H1 (cell line): Measurements from ENCODE around the gene ADO. TPM values are rescaled to one million over a fixed set of nuclear protein-coding genes. Genes with fewer than 3 reads are reported as not detected.

Source experiments
- CTCF ChIA-PET: fragments of 300-600 bp; sonication (Branson Sonifier 250); formaldehyde crosslinking; loops from one replicate; lab custom pipeline; 2021; ENCODE audit not compliant: partially characterized antibody; lab: Charles Lee
- POLR2A ChIA-PET: fragments of 300-600 bp; sonication (Branson Sonifier 250); formaldehyde crosslinking; loops from one replicate; lab custom pipeline; 2021; ENCODE audit warnings: inconsistent platforms; ENCODE audit not compliant: partially characterized antibody; lab: Charles Lee
- DNase-seq, 2 experiments: peaks; one replicate each; pipeline versions ENCODE4 v3.0.0 to v3.0.0-alpha.2; 2010 to 2022; ENCODE audit warnings: low spot score in 2 of 2, low read depth in 1 of 2, mixed read lengths in 1 of 2
- FAIRE-seq: peaks from 2 replicates; lab custom pipeline; 2011; peaks lifted over from hg19 to GRCh38; lab: Jason Lieb, UNC
- H2AFZ ChIP-seq: 2 replicates; pipeline ENCODE4 v1.8.1; 2012; ENCODE audit warnings: low read length, inconsistent platforms
- H2AK5ac ChIP-seq: 2 replicates; pipeline ENCODE4 v1.6.1; 2013; ENCODE audit warnings: low read depth, low read length
- H2BK120ac ChIP-seq: replicated peaks from 2 replicates; pipeline ENCODE3; 2013; ENCODE audit warnings: low read depth, low read length, inconsistent platforms
- H2BK12ac ChIP-seq: 2 replicates; pipeline ENCODE4 v1.6.1; 2013; ENCODE audit warnings: low read depth, low read length
- H2BK15ac ChIP-seq: 2 replicates; pipeline ENCODE4 v1.6.1; 2013; ENCODE audit warnings: low read length
- H2BK20ac ChIP-seq: 2 replicates; pipeline ENCODE4 v1.6.1; 2013; ENCODE audit warnings: low read length
- H2BK5ac ChIP-seq: 2 replicates; pipeline ENCODE4 v1.6.1; 2013; ENCODE audit warnings: low read depth, low read length
- H3K14ac ChIP-seq: 2 replicates; pipeline ENCODE4 v1.6.1; 2013; ENCODE audit warnings: inconsistent platforms; ENCODE audit not compliant: insufficient read length
- H3K18ac ChIP-seq: 2 replicates; pipeline ENCODE4 v1.6.1; 2013; ENCODE audit warnings: low read length; ENCODE audit errors: extremely low read depth
- H3K23ac ChIP-seq: 2 replicates; pipeline ENCODE4 v1.6.1; 2013; ENCODE audit warnings: inconsistent platforms; ENCODE audit not compliant: insufficient read length
- H3K23me2 ChIP-seq: 2 replicates; pipeline ENCODE4 v1.6.1; 2013; ENCODE audit warnings: low read depth, low read length
- H3K27ac ChIP-seq: 2 replicates; pipeline ENCODE4 v1.6.1; 2011; ENCODE audit warnings: low read depth, low read length, inconsistent platforms
- H3K27me3 ChIP-seq, 4 experiments: replicated peaks in 1 of 4; 1 replicate in 1 of 4; 2 replicates in 3 of 4; pipeline versions ENCODE4 v1.6.1 to v1.8.1; 2011 to 2013; ENCODE audit warnings: low read length in 3 of 4, mild to moderate bottlenecking in 3 of 4, inconsistent platforms in 2 of 4, mixed read lengths in 2 of 4, moderate library complexity in 1 of 4; ENCODE audit not compliant: control insufficient read depth in 3 of 4, insufficient read depth in 3 of 4; ENCODE audit errors: extremely low read depth in 1 of 4
- H3K36me3 ChIP-seq, 4 experiments: 2 replicates each; pipeline versions ENCODE4 v1.6.1 to v1.8.1; 2011 to 2013; ENCODE audit warnings: mild to moderate bottlenecking in 4 of 4, low read length in 3 of 4, moderate library complexity in 2 of 4, control low read depth in 1 of 4, inconsistent platforms in 1 of 4; ENCODE audit not compliant: insufficient read depth in 4 of 4, control insufficient read depth in 2 of 4
- H3K4ac ChIP-seq: replicated peaks from 2 replicates; pipeline ENCODE3; 2013; ENCODE audit warnings: low read length, low read depth, mixed read lengths, inconsistent platforms; ENCODE audit not compliant: insufficient read length
- H3K4me1 ChIP-seq, 4 experiments: replicated peaks in 1 of 4; 1 replicate in 1 of 4; 2 replicates in 3 of 4; pipeline versions ENCODE4 v1.6.1 to v1.8.1; 2011 to 2013; ENCODE audit warnings: low read length in 3 of 4, inconsistent platforms in 2 of 4, mixed read lengths in 1 of 4; ENCODE audit not compliant: insufficient read depth in 4 of 4, control insufficient read depth in 3 of 4
- H3K4me2 ChIP-seq, 2 experiments: 2 replicates each; pipeline versions ENCODE4 v1.6.1 to v1.8.1; 2011 to 2013; ENCODE audit warnings: low read depth in 2 of 2, low read length in 2 of 2, control low read depth in 1 of 2, inconsistent platforms in 1 of 2, mild to moderate bottlenecking in 1 of 2; ENCODE audit not compliant: insufficient read depth in 1 of 2
- H3K4me3 ChIP-seq, 4 experiments: fragments of 200-600, 300-600 bp in 1 of 4; sonication (generic), shearing (Covaris generic), sonication (Bioruptor Twin) in 1 of 4; 2 replicates each; pipeline versions ENCODE4 v1.5.1 to v1.8.1; 2011 to 2016; ENCODE audit warnings: low read length in 4 of 4, low read depth in 3 of 4, control low read depth in 2 of 4, inconsistent platforms in 2 of 4, mild to moderate bottlenecking in 2 of 4, mixed read lengths in 1 of 4, moderate library complexity in 1 of 4; ENCODE audit not compliant: insufficient read depth in 2 of 4; ENCODE audit errors: extremely low read depth in 1 of 4
- H3K56ac ChIP-seq: replicated peaks from 2 replicates; pipeline ENCODE3; 2013; ENCODE audit warnings: low read depth, mild to moderate bottlenecking, mixed read lengths, low read length, inconsistent platforms; ENCODE audit not compliant: insufficient read length
- H3K79me1 ChIP-seq: 2 replicates; pipeline ENCODE4 v1.6.1; 2013; ENCODE audit warnings: low read depth, low read length, control low read depth
- H3K79me2 ChIP-seq, 2 experiments: 2 replicates each; pipeline versions ENCODE4 v1.6.1 to v1.8.1; 2012 to 2013; ENCODE audit warnings: low read length in 2 of 2, mild to moderate bottlenecking in 2 of 2, inconsistent platforms in 1 of 2; ENCODE audit not compliant: insufficient read depth in 2 of 2, control insufficient read depth in 1 of 2
- H3K9ac ChIP-seq, 4 experiments: replicated peaks in 1 of 4; 1 replicate in 1 of 4; 2 replicates in 3 of 4; pipeline versions ENCODE4 v1.6.1 to v1.8.1; 2011 to 2013; ENCODE audit warnings: low read depth in 3 of 4, low read length in 3 of 4, control low read depth in 2 of 4, mild to moderate bottlenecking in 2 of 4, moderate library complexity in 2 of 4, inconsistent platforms in 1 of 4; ENCODE audit errors: extremely low read depth in 1 of 4
- H3K9me3 ChIP-seq, 2 experiments: 2 replicates each; pipeline versions ENCODE4 v1.6.1 to v1.8.1; 2012 to 2013; ENCODE audit warnings: mild to moderate bottlenecking in 2 of 2, moderate library complexity in 2 of 2, control low read depth in 1 of 2, inconsistent platforms in 1 of 2, low read depth in 1 of 2, low read length in 1 of 2, mixed read lengths in 1 of 2; ENCODE audit not compliant: insufficient read depth in 2 of 2
- H4K20me1 ChIP-seq, 2 experiments: replicated peaks in 1 of 2; 2 replicates each; pipeline versions ENCODE3 to v1.8.1; 2011 to 2013; ENCODE audit warnings: inconsistent platforms in 2 of 2, low read length in 2 of 2, mild to moderate bottlenecking in 1 of 2; ENCODE audit not compliant: insufficient read depth in 2 of 2, control insufficient read depth in 1 of 2
- H4K5ac ChIP-seq: 2 replicates; pipeline ENCODE4 v1.6.1; 2013; ENCODE audit warnings: low read length, low read depth, mixed read lengths, inconsistent platforms; ENCODE audit not compliant: insufficient read length
- H4K8ac ChIP-seq: 2 replicates; pipeline ENCODE4 v1.8.0; 2013; ENCODE audit warnings: mild to moderate bottlenecking, moderate library complexity, low read length, inconsistent platforms; ENCODE audit not compliant: insufficient read depth; ENCODE audit errors: extremely low read depth
- H4K91ac ChIP-seq: replicated peaks from 2 replicates; pipeline ENCODE3; 2013; ENCODE audit warnings: low read length, mixed read lengths, inconsistent platforms; ENCODE audit not compliant: insufficient read length
- EGR1 ChIP-seq: IDR thresholded peaks from 2 replicates; pipeline ENCODE4 v1.6.1; 2011; ENCODE audit warnings: low read depth, low read length, borderline replicate concordance
- GTF2F1 ChIP-seq: IDR thresholded peaks from 2 replicates; pipeline ENCODE4 v1.6.1; 2012; ENCODE audit warnings: low read depth, low read length, improper control_type of control experiment, borderline replicate concordance
- HDAC2 ChIP-seq, 2 experiments: fragments of 300-600 bp in 1 of 2; sonication (generic) in 1 of 2; IDR thresholded peaks; 2 replicates each; pipeline ENCODE4 v1.6.1; 2011 to 2012; ENCODE audit warnings: low read depth in 2 of 2, low read length in 2 of 2, mild to moderate bottlenecking in 2 of 2, moderate library complexity in 2 of 2, borderline replicate concordance in 1 of 2, inconsistent platforms in 1 of 2
- MAFK ChIP-seq: IDR thresholded peaks from 2 replicates; pipeline ENCODE4 v1.6.1; 2012; ENCODE audit warnings: low read depth, mild to moderate bottlenecking, improper control_type of control experiment, low read length
- WGBS, 2 experiments: shearing (Covaris generic) in 1 of 2; methylation state at CpG; one replicate each; pipeline versions ENCODE4 v1.1.6 to v1.1.7; 2013 to 2015; ENCODE audit warnings: low lambda C conversion rate in 2 of 2, mixed read lengths in 2 of 2, inconsistent platforms in 1 of 2, low coverage in 1 of 2, missing lambda C conversion rate in 1 of 2; ENCODE audit not compliant: insufficient replicate concordance in 2 of 2, insufficient coverage in 1 of 2, insufficient read length in 1 of 2; ENCODE audit errors: extremely low coverage in 1 of 2, missing lambda C conversion rate in 1 of 2; 5-methylcytosine and 5-hydroxymethylcytosine counted together
- polyA plus RNA-seq, 7 experiments: library from polyadenylated mRNA; depleted of rRNA in 3 of 7; stranded (reverse) in 5 of 7; unstranded in 2 of 7; fragments of >200 nt in 5 of 7; fragments of 200-250 nt in 2 of 7; gene quantifications; 1 replicate in 5 of 7; 2 replicates in 1 of 7; 4 replicates in 1 of 7; pipeline versions ENCODE4 v1.2.1 to v1.2.3, GENCODE V29; 2011 to 2013; ENCODE audit warnings: missing spikeins in 2 of 7, mixed read lengths in 2 of 7
- total RNA-seq: library from RNA; stranded (reverse); fragmentation: NEBNext Ultra II Directional; extraction: Animal tissue kit (Norgen Biotek cat#: 25700); gene quantifications from 2 replicates; pipeline ENCODE4 v1.2.1, GENCODE V29; 2021

ADO gene
- total and polyA plus RNA-seq, 2 of the 8 experiments (the other 6 are each of a cell fraction or from before 2014, with no cell fraction given): 18.7 to 27.9 TPM

DNA sequence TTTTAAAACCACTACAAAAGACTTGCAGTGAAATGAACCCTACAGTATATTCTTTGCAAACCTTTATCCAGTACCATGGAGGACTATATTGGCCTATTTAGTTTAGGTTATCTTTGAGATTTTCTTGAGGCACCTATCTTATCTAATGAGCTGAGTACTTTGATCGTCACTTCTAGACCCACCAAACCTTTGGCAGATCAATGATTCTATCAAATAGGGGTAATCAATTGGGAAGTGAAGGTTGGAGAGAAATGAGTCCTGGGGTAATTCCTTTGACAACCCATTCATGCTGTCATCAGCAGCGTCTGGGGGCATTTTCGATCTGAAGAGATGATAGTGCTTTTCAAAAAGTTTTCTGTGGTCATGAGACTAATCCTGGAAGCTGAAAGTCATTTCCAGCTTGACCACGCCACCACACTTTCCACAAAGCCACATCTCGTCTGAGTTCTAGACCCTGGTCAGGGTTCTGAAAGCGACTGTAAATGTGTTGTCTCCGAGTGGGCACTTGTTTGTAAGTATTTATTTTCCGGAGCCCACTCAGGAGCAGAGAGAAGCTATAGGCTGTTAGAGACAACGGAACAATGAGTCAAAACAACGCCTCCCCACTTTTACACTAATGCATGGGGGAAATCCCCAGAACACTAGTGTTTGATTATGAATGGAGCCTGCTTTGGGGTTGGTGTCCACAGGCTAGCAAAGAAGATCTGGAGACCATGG, 6.8 kb downstream of the ADO start:
- CTCF ChIA-PET: interaction anchor here (0.5 kb wide), 1 partner anchor 566 kb away, joined by 4 read pairs; no protein-coding TSS in a partner anchor
- no peak overlapping the region for H3K56ac ChIP-seq
- no peaks in the 10 kb centered on the region; a peak in 1 of 8 replicates for H3K36me3 ChIP-seq
- peaks cover 7 to 16% of the 10 kb centered on the region in 2 experiments for H4K20me1 ChIP-seq
- H2BK120ac ChIP-seq: no peak overlapping the region
- TF ChIP-seq HDAC2 (IDR thresholded peaks at IDR 0.05; ENCODE audit: borderline replicate concordance in 1 of 2, low read depth in 2 of 2, low read length in 2 of 2) (no peak), MAFK (no peak), GTF2F1 (no peak), EGR1 (no peak)
- no peak overlapping the region for H3K4me2 ChIP-seq
- H3K79me2 ChIP-seq: peaks cover 6 to 24% of the 10 kb centered on the region in 2 experiments; a peak in 3 of 4 replicates
- peaks cover 12 to 29% (median 26%) of the 10 kb centered on the region in 4 experiments for H3K27me3 ChIP-seq
- H3K27ac ChIP-seq: no peak overlapping the region
- no peak overlapping the region for H4K5ac ChIP-seq
- no peaks in the 10 kb centered on the region for H3K9me3 ChIP-seq
- H4K8ac ChIP-seq: no peak overlapping the region
- H2BK15ac ChIP-seq: no peak overlapping the region
- H3K4ac ChIP-seq: no peak overlapping the region
- no peak overlapping the region for H2AFZ ChIP-seq
- H2AK5ac ChIP-seq: no peak overlapping the region
- no peaks in the 10 kb centered on the region for H3K79me1 ChIP-seq
- POLR2A ChIA-PET: interaction anchor here (0.9 to 1.6 kb wide), 2 partner anchors 203 to 219 kb away, joined by 4 read pairs; no protein-coding TSS in a partner anchor
- no peak overlapping the region for H2BK5ac ChIP-seq
- no peak overlapping the region for H3K9ac ChIP-seq
- no peak overlapping the region for H2BK20ac ChIP-seq
- no peak overlapping the region for H3K23ac ChIP-seq
- 87% methylated on average over 10 of the region's 10 CpGs; no CpG with 5 or more reads in 1 of the 2 experiments for WGBS, 2 experiments
- H4K91ac ChIP-seq: no peak overlapping the region
- peaks cover 0 to 5% (median under 1%) of the 10 kb centered on the region in 4 experiments; a peak in 3 of 7 replicates for H3K4me1 ChIP-seq
- no peak overlapping the region for H3K14ac ChIP-seq
- no peak overlapping the region for H3K18ac ChIP-seq
- no peak overlapping the region for H3K4me3 ChIP-seq
- H3K23me2 ChIP-seq: peaks cover 15% of the 10 kb centered on the region
- no peak overlapping the region for H2BK12ac ChIP-seq
- no peak for DNase-seq
- no peak for FAIRE-seq
